LNCAP (cell line): ENCODE data around the gene CCDC186.

ENCODE experiments used
- TF ChIP-seq, protein P1 (sequence below): fragments of 450-650 bp; IDR thresholded peaks from 2 replicates; pipeline ENCODE4 v1.5.1; 2017; ENCODE audit warnings: mild to moderate bottlenecking

The CCDC186 gene

DNA sequence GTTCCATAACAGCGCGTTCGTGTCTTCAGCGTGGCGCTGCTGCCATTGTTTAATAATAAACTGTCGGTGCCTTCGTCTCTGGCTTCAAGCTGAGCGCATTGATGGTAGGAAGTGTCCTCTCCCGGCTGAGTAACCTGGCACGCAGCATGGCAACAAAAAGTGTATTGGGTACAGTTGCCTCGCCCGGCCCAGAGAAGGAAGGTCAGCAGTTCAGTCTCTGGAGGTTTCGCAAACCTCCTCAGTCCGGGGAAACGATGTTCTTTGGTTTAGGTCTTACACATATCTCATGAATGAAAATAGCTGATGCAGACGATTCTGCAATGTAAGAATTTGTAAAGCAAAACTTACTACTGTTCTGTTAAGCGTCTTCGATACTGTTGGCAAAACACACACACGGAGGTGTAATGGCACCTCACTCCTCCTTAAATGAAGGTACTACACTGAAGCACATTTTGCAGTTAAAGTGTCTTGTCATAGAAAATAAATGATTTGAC, 739 bp upstream of the CCDC186 start:
- TF ChIP-seq, protein P1, sequence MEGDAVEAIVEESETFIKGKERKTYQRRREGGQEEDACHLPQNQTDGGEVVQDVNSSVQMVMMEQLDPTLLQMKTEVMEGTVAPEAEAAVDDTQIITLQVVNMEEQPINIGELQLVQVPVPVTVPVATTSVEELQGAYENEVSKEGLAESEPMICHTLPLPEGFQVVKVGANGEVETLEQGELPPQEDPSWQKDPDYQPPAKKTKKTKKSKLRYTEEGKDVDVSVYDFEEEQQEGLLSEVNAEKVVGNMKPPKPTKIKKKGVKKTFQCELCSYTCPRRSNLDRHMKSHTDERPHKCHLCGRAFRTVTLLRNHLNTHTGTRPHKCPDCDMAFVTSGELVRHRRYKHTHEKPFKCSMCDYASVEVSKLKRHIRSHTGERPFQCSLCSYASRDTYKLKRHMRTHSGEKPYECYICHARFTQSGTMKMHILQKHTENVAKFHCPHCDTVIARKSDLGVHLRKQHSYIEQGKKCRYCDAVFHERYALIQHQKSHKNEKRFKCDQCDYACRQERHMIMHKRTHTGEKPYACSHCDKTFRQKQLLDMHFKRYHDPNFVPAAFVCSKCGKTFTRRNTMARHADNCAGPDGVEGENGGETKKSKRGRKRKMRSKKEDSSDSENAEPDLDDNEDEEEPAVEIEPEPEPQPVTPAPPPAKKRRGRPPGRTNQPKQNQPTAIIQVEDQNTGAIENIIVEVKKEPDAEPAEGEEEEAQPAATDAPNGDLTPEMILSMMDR, result no peak

DNA sequence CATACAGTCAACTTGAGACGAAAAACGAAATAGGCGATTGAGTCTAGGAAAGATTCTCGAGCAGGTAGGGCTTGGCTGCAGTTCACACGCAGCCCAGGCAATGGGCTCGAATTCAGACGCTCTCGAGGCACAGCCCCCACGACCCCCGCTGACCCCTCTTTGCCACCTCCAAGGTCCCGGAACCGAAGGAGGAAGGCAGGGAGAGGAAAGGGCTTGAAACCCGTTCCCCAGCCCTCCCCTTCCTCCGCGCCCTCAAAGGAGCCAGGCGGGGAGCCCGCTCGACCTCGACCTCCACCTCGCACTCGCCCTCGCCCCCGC, 441 bp downstream of the CCDC186 start:
- TF ChIP-seq, protein P1, result no peak

DNA sequence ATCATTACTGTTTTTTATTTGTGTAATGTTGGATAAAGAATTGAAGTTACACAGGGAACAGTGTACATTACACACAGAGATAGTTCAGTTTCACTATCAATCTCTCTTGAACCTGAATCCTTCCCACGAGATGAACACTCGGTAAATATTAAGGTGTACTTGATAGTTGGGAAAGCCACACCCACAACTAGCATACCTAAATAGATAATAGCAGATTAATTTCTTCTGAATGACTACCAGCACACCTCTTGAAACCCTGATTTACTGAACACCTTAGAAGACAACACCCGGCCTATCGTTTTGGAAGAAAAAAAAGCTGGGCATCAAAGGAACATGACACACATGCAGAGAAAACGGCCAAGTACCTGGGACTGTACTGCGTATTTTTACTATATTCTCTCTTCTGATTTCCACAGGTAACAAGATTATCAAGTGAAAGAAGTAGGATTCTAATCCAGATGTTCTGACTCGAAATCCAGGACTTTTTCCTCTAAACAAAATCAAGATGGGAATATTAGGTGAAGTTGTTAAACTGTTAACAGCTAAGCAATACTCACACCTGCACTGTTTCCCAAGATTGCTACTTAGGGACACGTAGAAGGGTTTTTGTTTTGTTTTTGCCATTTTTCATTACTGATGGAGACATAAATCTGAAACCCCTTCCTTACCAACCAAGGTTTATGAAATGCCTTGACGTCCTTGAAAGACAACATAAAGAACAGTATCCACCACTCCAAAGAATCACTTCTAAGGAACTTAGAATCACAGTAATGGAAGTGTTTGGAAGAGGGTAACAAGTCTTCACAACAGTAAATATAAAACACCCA, 1.0 kb downstream of the CCDC186 start:
- TF ChIP-seq, protein P1, result no peak

DNA sequence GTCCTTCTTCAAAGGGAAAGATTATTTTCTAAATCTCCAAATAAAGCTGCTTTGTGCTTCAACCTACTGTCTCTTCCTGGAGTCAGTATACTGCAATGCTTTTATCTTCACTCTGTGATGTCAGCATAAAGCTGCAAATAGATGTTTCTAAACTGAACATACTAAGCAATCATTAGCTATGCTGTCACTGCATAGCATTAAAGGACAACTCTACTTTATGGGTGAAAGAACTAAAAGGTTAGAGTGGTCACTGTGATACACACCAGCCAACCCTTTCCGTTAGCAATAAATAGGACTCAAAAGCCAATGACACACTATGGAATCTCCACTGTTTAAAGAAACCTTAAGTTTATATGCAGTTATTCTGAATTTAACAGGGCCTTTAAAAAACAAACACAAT, 1.8 kb downstream of the CCDC186 start:
- TF ChIP-seq, protein P1, result no peak

DNA sequence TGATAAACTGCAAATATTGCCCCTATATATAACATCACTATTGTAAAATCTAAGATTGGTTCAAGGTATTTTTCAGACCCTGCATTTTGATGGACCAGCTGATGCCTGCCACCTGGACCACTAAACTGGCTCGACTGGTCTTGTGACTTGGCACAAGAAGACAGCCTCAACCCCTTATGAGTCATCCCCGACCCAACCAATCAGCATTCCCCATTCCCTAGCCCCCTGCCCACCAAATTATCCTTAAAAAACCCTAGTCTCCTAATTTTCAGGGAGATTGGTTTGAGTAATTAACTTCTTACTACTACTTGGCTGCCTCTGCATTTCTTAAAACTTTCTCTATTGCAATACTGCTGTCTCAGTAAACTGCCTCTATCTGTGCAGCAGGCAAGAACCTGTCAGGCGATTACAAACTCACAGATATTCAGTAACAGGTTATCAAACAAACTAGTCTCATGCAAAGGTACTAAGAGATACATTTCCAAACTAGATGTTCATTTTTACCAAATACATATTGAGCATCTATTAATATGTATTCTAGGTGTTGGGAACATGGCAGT, 5.5 kb downstream of the CCDC186 start:
- TF ChIP-seq, protein P1, result no peak

DNA sequence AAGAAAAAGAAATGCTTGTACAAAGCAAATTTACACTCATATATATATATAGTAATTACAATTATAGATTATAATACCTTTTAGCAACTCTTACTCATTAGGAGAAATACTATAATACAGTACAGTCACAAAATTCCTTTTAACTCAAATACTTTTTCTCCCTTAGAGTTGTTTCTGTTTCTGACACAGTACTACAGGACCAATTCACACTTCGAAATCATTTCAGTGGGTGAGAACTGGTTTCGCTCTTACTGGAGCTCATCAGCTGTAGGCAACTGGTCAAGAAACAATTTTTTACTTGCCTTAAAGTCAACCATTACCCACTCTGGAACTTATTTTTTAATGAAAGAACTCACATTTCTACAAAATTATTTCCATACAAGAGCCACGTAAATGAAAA, 6.0 kb downstream of the CCDC186 start:
- TF ChIP-seq, protein P1, result no peak

DNA sequence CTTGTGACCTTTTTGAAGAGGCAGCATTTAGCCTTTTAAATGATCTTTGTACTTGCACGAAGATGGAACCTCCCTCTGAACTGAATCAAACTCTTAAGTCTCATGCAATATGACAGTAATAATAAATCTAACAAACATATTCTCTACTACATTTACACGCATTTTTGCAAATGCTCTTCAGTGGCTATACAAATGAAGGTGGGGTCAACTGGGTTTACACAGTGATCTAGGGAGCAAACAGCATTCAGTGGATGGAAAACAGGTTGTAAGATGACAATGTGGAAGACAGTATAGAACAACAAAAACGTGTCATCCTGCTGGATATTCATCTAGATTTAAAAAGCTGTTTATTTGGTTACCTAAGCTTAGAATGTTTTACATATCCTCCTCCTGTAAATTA, 7.5 kb downstream of the CCDC186 start:
- TF ChIP-seq, protein P1, result no peak
